ENCODE measurements around the gene NECTIN1.
A peak's percentile ranks its signal among the peaks of the same experiment; 100 is the strongest.

Gene NECTIN1

GRCh38 chr11:119754656-119755355, 25.8 kb upstream of the NECTIN1 start:
- no peak for DNase-seq

DNA sequence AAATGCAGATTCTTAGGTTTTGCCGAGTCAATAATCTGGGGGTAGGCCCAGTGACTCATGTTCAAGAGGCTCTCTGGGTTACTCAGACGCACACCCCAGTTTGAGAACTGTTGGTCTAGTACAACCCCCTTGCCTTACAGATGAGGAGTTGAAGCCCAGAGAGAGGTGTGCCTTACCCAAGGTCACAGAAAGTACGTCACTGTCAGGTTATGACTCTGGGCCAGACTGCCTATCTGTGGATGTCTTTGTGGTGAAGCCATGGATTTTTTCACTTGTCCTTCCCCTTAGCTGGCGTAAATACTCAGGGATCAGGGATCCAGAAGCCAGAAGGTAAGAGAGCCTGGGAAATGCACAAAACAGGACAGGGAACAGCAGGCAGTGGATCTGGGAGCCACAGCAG, 25.2 kb upstream of the NECTIN1 start:
- no peak for DNase-seq

DNA sequence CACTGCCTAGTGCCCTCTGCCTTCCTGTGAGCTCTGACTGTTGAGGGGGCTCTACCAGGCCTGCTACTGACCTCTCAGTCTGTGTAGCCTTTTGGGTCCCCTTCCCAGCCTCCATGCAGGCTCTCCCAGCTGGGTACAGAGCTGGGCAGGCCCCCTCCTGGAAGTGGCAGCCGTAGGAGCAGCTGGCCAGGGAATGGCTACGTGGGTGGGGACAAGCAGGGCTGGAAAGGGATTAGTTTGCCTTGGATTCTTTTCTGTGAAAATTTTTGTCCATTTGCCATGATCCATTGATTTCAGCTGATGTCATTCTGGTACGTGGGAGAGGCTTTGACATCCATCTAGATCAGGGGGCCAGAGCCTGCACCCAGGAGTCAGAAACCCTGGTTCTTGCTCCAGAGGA, 23.9 kb upstream of the NECTIN1 start:
- no peak for DNase-seq

DNA sequence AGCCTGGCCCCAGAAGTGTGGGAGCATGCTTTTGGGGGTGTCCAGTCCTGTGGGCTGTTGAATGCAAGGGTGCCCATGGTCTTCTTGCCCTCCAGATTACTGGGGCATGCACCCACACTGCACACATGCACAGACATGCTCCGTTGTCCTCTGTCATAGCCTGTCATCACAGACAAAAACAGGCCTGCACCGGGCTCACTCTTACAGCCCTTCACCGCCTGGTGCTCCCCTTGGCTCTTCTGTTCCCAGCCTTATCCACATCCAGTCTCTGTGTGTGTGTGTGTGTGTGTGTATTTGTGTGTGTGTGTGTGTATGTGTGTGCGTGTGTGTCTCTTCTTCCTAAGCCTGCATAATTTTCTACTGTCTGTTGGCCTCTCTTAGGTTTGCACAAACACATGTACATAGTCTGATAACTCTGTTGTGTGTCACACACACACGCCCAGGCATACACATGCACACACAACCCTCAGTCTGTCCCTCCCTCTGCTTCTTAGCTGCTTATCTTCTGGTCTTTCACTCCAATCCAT, 23.4 kb upstream of the NECTIN1 start:
- no peak for DNase-seq

DNA sequence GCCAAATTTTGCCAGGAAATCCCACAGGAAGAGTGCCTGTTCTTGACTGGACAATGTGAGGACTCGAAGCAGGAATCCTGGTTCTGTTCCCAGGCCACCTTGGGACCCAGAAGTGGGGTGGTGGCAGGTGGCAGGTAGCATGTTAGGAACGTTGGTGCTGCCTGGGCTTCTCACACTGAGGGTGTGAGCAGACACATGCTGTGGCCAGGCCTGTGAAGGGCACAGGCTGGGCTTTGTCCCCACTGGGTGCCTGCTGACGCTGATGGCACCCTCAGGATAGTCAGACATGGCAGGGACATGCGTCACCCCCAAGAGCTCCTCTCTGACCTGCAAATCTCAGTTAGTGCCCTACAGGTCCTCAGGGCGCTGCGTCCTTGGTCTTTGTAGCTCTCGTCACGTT, 21.1 kb upstream of the NECTIN1 start:
- DNase-seq: no peak

GRCh38 chr11:119749006-119749565, 20.1 kb upstream of the NECTIN1 start:
- DNase-seq: no peak

GRCh38 chr11:119747868-119748660, 19.1 kb upstream of the NECTIN1 start:
- no peak for DNase-seq

GRCh38 chr11:119745776-119746535, 17.0 kb upstream of the NECTIN1 start:
- no peak for DNase-seq

DNA sequence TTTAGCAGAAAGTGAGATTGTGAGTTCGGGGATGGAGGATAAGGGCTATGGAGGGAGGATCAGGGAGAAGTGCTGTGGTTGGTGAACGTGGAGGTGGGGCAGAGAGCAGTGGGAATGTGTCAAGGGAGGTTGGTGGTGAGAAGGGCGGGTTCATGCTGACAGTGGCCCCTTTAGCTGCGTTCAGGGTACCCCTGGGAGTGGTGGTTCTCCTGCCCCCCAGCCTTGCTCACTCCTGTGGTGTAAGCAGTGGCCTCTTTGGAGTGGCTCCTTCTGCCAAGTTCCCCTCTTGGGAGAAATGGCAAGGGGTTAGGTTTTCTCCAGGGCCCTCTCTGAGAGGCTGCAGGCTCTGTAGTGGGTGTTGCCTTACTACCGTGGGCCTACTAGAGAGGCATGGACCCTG, 16.1 kb upstream of the NECTIN1 start:
- DNase-seq: no peak

DNA sequence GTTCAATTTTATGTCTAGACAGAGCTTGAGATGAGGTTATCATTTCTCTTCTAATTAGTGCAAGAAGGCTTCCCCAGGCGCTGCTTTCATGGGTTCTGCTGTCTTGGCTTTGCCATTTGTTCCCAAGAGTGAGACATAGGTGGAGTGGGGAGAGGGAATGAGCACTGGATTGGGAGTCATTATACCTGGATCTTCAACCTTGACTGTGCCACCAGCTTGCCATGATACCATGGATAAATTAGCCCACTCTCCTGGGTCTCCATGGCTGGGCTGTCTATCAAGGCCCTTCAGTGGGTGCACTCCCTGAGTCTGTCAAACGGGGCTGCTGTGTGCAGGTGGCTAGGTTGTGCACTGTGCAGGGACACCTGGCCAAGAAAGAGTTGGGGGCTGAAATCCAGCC, 15.6 kb upstream of the NECTIN1 start:
- no peak for DNase-seq

- DNase-seq: no peak
Observed at GRCh38 chr11:119743006-119743405, 14.0 kb upstream of the NECTIN1 start.

GRCh38 chr11:119742263-119742861, 13.4 kb upstream of the NECTIN1 start:
- DNase-seq: no peak

- DNase-seq: no peak
Observed at GRCh38 chr11:119741369-119742262, 12.6 kb upstream of the NECTIN1 start.

DNA sequence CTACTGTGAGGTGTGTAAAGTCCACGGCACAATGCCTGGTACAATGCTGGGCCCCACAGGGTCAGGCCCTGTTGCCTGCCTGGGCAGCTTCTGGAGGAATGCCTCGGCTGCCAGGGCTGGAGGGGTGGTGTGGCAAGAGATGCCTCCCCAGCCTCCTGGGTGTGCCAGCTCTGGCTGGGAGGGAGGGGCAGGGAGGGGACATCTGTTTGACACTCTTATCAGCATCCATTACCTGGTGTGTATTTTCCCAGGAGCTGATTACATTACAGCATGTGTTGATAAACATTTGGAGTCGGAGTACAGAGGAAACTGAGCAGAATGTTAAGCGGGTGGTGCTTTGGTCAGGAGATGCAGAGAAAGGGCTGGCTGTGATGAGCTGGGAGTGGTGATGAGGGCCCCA, 11.0 kb upstream of the NECTIN1 start:
- DNase-seq: no peak

DNA sequence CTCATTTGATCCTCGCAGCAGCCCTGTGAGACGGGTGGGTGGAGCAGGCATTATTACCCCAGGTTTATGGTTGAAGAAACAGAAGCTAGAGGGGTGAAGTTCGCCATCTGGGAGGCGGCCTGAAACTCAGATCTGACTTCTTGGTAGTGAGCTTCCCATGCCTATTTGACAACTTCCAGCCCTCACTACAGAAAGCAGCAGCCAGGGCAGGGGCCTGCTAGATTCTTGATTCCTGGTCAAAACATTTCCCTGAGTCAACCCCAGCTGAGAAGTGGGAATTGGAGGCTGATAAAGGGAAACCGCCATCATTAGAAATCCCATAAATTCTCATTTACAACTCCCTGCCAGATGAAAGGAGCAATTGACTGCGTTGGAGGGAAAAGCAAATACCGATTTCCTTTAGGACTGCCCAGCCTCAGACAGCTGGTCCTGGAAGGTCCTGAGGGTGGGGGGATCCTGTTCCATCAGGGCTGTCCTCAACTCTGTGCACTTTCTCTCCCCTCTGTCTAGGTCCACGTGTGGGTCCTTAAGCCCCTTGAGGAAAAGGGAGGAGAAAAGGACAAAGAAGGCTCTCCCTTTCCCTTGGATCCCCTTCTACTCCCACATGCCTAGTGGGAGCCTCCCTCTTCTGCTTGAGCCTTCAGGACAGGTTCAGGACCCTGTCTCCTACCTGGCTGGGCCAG, 10.2 kb upstream of the NECTIN1 start:
- DNase-seq: no peak

- no peak for DNase-seq
Observed at GRCh38 chr11:119738059-119738439, 9.0 kb upstream of the NECTIN1 start.

DNA sequence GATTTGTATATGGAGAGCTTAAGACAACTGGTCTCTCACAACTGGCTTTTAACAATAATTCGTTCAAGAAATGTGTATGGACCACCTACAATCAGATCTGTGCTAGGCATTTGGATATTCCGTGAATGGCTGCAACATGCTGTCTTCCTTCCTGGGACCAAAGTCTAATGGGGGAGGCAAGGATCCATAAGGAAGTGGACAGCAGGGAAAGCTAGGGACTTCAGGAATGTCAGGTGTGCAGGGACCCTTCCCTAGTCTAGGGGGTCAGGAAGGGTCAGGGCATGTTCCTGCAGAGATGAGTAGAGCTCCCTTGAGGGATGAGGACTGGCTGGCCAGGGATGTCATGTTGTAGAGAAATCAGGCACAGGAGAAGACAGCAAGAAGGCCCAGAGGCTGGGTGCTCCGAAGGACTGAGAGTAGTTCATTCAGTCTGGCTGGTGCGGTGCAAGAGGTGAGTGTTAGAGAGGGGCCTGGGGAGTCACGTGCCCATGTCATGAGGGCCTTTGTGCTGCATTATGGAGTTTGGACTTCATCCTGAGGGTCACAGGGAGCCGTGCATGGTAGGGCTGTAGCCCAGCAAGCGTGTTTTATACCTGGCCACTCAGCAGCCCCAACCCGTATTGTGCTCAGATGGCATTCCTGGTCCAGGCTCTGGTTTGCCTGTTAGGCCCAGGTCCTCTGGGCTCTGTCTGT, 8.5 kb upstream of the NECTIN1 start:
- DNase-seq: no peak

DNA sequence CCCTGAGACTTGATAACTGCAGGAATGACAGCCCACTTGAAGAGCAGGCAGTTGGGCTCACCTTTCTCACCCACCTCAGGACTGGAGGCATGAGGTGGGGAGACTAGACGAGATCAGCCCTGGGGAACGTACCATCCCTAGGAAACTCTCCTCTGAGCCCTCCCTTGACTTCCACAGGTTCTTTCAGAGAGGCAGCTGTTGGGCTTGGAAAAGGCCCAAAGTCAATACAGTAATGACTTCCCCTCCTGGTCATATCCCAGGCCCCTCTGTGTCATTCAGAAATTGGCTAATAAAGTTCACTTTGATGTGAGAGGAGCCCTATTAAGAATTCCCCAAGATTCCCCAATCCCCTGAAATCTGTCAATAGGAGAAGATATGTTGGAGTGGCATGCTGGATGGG, 5.8 kb upstream of the NECTIN1 start:
- peak; percentile 42 for DNase-seq

GRCh38 chr11:119730789-119731386, 1.9 kb upstream of the NECTIN1 start:
- DNase-seq: no peak

All from SHP77 treated with DMSO at 0.1 percent for 48 hours (cell line).